Activated naive CD4-positive, alpha-beta T cell treated with Interleukin-2 at 50 U/mL for 16 hours (primary cell): Measurements from ENCODE around the gene NTNG2.

Source experiments
- DNase-seq: peaks from one replicate; pipeline ENCODE4 v3.0.0-alpha.2; 2020

Gene NTNG2

DNA sequence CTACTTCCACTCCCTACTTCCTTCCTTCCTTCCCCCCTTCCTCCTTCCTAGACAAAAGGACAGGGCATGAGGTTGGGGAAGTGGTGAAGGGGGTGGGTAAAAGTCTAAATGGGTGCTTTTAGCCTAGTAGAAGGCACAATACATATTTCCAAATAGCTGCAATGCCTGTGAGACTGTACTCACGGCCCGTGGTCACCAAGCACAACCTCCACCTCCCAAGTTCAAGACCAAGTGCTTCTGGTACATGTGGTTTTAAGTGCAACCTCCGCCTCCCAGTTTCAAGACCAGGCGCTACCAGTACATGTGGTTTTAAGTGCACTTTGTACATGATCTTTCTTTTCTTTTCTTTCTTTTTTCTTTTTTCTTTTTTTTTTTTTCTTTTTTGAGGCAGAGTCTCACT lies 14.5 kb upstream of the NTNG2 start:
- no peak for DNase-seq

DNA sequence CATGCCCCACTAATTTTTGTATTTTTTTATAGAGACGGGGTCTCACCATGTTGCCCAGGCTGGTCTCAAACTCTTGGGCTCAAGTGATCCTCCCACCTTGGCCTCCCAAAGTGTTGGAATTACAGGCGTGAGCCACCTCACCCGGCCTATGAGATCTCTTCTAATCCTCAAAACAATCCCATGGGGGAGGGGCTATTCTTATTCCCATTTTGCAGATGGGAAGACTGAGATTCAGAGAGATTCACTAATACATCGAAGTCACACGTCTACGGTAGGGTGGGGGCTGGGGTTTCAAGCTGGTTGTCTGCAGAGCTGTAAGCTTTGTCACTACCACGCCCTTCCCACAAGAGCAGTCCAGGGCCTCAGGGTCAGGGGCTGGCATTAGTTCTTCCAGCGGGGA lies 14.0 kb upstream of the NTNG2 start:
- no peak for DNase-seq

DNA sequence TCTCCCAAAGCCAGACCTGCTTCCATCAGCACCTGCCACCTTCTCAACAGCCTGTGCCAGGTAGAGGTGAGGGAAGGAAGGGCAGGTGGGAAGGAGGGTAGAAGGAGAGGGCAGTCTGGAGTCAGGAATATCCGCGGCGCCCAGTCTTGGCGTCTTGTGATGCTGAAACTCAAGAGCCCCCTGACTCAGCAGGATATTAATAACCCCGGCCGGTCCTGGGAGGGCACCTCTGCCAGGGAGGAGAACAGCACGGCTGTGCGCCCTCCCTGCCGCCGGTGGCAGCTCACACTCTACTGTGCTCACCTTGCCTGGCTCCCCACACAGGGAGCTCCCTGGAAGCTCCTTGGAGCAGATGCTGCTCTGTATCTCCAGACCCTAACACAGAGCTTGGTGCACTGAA lies 11.6 kb upstream of the NTNG2 start:
- no peak for DNase-seq

DNA sequence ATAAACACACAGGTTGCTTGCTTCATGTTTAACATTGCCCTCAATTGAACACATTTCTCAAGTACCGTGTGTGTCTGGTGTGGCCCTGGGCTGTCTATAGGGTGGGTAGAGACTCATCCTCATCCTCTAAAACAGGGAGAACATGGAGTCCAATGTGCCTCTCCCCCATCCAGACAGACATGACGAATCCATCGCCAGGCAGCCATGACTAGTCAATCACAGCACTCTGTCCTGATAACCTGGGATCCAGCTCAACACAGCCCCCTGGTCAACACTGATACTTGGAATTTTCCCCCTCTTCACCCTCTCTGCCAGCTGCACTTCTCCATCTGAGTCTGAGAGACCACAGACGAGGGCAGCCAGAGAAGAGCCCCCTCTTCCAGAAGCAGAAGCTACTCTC lies 10.7 kb upstream of the NTNG2 start:
- no peak for DNase-seq

DNA sequence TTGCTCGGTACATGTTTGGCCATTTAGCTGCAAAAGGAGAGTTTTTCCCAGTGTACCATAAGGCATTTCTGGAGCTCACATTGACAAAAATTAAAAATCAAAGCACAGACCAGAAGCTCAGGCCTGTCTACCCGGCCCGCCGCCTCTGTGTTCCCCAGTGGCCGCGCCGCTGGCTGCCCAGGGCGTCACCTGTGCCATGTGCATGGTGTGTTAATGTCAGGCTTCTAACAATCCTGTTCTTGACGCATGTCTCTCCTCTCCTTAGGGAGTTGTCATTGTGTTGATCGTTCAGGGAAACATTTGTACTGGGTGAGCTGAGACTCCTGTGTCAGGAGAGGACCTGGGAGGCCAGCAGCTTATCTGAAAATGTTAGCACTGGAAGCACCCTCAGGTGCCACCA lies 9.6 kb upstream of the NTNG2 start:
- DNase-seq: no peak

DNA sequence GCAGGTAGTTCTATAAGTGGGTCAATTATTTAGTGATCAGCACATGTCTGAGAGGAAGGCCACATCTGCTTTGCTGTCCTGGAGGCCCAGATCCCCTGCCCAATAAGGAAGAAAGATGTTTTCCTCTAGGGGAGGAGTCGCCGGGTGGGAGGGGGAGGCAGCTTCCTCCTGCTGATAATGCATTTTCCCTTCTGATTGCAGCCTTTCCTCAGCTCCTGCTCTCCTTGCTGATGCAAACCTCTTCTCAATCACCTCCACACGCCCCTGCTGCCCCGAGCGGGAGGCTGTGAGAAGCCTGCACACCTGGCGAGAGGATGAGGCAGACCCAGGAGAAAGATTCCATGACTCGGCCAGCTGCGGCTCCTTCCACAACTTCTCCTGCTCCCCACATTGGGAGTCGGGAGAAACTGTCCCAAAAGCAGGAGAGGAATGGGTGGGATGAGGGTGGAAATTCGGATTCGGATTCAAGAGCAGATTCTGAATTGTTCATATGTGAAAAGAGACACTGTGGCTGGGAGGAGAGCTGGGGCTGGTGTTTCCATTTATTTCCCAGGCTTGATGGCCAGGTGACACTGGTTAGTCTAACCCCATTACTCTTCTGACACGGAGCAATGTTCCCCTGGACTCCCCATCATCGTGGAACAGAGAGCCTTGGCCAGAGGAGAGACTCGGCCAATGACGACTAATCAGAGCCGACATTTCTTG lies 6.8 kb upstream of the NTNG2 start:
- no peak for DNase-seq

DNA sequence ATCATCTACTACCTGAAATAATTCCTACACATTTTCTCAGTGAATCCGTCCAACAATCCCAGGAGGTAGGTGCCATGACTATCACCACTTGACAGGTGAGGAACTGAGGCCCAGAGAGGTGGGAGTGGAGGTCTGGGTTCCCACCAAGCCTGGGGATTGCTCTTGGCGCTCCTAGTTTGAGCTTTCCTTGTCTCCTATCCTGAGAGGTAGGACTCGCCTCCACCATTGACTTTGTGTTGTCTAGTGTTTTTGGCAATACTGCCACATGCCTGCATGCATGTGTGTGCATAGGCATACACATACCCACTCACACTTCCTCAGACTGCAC lies 6.3 kb upstream of the NTNG2 start:
- DNase-seq: no peak

DNA sequence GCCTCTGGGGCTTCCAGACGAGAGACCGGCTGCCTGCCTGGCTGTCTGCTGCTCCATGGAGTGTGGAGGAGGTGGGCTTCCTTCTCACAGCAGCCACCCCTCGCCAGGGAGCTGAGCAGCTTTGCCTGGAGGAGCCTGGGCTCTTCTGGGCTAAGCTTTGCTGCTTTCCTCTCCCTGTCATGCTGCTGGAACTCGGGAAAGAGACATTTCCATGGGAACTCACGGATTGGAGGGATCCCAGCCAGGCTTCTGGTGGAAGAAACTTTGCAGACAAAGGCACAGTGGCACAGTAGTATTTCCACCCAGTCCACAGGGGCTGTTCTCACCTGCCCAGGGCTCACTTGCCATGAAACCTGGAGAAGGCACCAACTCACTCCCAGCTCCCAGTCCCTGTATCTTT lies 5.6 kb upstream of the NTNG2 start:
- DNase-seq: no peak

DNA sequence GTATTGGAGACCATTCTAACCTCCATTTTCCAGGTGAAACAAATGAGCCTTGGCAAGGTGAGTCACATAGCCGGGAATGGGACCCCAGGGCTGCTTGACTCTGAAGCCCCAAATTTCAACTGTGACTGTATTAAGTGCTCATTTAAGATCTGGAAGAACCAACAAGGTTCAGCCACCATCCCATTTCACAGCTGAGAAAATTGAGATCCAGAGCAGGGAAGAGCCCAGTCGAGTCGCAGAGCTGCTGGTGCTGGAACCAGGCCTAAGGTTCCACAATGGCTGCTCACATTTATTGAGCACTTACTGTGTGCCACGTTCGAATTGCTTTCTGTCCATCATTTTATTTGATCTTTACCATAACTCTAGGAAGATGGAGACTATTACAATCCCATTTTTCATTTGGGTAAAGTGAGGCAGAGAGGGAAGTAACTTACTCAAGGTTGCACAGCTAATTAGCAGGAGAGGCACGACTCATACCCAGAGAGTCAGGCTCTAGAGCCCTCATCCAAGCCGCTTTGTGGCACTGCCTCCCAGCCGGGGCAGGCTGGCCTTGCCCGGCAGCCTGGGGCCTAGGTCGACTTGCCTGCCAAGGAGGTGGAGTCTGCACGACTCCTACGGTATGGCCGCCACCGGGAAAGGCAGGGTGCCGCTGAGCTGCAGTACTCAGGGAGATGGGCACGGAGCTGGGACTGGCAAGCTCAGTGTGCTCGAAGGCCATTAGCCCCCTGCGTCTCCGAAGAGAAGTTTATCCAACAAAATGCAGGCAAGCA lies 4.3 kb upstream of the NTNG2 start:
- DNase-seq: no peak

DNA sequence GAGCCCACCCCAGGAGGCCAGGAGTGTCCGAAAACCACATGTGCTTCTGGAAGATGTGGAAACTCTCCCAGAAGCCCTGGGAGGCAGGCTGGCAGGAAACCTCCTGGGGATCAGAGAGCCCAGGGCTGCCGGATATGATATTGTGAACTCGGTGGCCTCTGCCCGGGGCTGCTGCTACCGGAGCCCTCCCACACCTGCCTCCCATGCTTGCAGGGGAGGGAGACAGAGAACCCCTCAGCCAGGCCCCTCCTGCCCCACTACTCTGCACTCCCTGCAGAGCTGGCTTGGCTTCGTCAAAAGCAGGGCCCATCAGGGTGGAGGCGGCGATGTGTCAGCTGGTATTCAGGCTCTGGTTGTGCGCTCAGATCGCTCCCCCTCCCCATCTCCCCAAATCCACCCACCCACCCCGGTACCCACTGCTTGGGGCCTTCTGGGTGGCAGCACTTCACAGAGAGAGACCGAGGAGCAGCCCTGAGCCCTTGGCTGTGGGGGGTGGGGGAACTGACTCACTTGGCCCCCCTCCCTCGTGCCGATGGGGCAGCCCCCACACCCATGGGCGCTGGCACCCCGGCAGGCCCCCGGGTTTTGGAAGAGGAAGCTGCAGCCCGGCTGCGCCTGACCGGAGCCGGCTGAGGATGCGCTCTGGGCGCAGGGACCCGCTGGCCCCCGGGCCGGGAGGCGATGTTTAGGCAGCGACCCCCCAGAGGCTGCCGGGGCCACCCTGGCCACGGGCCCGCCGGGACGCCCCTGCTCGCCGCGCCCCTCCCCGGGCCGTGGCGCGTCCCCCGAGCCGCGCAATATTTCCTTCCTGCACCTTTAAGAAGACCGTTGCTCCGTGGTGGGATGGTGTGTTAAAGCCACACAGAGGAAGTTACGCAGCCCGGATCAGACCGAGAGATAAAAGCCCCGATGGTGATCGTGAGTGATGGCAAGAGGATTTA lies 786 bp upstream of the NTNG2 start:
- peak; percentile 57 for DNase-seq

DNA sequence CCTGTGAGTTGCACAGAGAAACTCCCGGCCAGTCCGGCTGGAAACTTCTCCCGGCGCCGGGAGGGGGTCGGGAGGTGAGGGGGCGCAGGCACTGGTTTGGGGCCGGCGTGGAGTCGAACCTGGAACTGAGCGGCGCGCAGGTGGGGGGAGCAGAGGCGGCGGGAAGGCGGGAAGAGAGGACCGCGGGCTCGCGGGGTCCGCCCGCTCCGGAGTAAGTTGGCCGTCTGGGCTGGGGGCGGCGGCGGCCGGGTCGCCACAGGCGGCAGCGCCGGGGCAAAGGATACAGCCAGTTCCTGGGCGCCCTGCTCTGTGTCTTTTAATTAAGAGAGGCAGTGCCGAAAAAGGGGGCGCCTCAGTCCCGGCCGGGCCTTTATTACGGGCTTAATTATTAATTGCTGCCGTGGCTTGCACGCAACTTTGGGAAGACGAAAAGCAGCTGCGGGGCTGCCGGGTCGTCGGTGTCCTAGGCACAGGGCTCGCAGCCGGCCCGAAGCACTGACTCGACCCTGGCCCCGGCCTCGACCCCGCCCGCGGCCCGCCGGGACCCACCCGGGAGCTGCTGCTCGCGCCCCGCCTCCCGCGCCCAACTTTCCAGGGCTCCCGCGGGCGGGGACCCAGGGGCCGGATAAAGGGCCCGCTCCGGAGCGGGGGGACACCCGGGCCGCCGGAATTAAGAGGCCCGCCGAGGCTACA lies 1.1 kb downstream of the NTNG2 start:
- no peak for DNase-seq

DNA sequence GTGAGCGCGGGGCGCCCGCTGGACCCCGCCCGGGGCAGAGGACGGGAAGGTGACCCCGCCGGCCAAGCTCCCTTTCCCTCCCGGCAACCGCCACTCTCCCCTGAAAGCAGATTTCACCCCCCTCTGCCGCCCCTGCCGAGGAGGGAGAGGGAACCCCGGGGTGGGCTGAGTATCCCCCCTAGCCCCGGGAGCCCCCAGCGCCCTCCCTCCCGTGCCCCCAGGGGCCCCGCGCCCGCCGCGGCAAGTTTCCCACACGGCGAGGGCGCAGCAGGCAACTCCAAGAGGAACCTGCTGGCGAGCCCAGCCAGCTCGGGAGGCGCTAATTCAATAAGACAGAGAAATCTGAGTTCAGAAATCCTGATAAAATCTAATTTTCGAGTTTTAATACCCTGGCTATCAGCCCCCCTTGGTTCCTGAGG lies 1.6 kb downstream of the NTNG2 start:
- no peak for DNase-seq

DNA sequence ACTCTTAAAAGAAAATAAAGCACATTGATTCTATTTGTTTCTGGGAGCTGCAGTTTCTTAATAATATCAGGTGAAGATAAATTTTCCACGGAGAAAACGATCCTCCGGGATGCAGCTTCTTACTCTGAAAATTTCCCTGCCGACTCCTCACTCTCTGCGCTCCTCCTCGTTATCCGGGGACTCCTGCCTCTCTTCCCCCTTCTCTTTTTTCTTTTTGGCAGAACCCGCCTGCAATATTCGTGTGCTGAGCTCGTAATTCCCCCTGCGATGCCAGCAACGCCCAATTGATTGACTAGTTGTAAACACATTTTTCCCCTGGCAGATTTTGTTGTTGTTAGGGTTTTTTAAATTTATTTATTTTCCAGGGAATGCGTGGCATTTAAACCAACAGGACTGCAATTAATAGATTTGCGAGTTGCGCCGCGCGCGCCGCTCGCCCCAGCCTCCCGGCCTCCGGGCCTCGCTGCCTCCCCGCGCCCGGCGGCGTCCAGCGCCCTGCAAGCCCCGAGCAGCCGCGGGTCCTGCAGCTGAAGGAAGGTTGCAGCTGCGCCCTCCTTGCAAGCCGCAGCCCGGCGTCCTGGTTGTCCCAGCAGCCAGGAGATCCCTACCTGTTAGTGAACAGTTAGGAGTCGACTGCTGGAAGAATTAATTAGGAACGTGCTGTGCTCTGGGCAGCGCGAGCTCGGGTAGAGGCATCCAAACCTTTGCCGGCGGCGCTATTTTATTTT lies 2.2 kb downstream of the NTNG2 start:
- no peak for DNase-seq

DNA sequence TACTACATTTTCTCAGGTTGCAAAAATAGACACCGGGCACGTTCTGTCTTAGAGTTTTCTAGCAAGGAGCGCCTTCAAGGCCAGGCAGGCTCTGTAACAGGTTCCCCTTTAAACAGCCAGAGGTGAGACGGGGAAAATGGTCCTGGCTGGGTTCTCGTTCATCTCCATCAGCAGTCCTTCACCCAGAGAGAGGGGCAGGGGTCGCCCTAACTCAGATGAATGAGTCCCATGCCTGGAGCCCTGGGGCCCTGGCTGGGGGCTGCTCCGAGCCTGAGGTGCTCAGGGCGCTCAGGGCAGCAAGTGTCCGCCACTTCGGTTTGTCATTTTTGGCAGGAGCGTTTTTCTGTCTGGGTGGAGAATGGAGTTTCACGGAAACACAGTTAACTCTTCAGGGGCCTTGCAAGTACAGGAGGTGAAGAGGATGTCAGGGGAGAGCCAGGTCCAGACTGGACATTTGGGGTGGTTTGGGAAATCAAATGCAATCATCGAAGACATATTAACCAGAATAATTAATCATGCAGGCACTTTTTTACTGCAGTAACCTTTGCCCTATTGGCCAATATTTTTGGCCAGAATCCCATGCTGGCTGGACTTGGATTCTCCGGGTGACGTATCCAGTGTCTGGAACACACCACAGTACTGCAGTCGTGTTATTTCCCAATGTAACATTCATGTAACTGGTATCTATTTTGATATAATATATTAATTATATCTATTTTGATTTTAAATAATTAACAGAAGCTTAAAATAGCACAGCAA lies 2.9 kb downstream of the NTNG2 start:
- DNase-seq: no peak

DNA sequence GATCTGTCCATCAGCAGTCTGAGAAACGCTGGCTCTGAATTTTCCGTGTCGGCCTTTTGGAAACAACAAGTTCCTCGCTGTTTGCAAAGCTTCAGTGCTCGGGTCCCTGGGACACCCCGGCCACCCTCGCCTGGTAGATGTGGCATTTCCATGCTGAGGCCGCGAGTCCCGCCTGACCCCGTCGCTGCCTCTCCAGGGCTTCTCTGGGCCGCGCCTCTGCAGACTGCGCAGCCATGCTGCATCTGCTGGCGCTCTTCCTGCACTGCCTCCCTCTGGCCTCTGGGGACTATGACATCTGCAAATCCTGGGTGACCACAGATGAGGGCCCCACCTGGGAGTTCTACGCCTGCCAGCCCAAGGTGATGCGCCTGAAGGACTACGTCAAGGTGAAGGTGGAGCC lies 4.7 kb downstream of the NTNG2 start:
- no peak for DNase-seq

DNA sequence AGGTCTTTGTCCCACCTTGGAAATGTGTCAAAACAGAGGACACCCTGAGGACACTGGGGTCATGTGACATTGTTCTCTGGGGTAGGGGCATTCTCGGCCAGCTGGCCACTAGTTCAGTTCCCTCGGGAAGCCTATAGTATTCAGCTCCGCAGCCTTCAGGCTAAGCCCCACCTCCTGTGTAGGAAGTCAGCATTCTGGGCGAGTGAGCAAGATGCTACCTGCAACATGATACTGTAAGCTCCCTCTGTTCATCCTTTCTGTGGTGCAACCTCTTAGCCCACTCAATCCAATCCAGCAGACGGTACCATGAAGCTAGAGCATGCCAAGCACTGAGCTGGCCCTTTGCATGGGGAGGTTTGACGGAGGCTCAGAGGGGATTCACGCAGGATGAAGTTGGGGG lies 5.3 kb downstream of the NTNG2 start:
- no peak for DNase-seq

DNA sequence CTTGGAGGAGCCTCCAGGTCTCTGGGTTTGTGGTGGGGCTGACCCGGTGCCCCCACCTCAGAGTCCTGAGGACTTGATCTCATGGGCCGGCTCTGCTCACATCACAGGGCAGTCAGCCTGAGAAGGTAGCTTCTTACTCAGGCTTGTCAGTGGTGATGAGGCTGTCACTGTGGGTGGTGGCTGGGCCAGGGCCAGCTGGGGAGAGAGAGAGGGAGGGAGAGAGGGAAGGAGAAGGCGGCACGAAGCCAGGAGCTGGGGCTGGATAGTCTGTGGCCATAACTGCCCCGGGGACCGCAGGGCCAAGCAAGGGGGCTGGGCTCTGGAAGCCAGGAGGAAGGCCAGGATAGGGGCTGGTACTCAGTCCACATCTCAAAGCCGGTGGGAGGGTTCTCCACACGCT lies 6.5 kb downstream of the NTNG2 start:
- no peak for DNase-seq

DNA sequence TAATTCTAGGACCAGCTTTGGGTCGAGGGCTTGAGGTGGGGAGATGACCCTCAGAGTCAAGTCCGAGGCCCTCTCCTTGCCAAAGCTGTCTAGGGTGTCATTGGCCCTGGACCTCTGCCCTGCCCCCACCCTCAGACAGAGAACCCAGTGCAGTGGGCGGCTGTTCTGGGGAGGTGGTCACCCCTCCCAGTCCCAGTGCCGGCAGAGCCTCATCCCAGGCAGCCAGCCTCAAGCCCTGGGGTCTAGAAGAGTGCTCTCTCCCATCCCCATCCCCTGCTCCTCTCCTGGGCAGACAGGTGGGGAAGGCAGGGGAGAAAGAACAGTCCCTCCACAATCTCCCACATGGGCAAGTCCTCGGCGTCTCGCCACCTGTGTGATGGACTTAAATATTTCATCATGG lies 7.0 kb downstream of the NTNG2 start:
- DNase-seq: no peak

DNA sequence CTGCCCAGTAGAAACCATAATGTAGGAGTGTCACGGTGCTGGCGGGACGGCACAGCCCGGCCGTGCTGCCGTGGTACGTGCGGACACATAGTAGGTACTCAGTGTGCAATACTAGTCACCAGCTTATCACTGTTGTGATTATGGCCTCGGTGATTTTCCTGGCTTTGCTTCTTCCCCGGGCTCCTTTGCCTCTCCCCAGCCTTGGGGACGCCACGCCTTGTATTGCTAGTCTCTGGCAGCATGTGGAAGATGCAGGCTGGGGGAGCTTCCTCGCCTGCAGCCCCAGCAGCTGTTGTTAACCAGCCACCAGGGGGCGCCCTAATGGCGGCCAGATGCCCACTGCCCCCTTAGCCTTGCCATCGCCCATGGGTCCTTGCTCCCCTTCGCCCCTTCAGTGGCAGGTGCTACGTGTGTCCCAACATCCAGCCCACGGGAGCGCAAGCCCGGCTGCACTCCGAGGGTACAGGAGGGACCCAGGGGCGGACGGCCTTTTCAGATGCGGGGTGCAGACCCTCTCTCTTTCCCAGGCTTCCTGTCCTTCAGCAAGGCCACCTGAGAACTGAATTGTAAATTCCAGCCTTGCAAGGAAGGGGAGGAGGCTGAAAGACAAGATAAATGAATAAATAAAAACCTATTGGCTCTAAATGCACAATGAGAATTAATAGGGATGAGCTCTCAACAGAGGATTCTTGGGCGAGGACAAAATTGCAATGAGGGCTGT lies 8.0 kb downstream of the NTNG2 start:
- peak; percentile 61 for DNase-seq

DNA sequence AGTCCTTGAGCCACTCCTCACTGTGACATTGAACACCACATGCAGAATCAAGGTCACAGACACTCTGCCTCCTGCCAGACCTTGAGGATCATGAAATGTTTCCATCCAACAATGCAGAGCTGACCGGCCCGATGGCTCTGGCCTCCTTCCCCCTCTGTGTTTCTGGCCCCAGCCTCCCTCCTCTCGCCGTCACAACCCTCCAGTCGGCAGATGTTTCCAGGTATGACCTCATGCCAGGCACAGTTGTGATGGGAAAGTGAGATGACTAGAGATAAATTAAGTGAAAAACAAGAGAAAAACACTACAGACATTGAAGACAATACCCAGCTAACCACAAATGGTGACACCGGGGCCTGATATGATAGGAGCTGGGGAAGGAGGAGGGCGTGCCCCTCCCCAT lies 9.8 kb downstream of the NTNG2 start:
- DNase-seq: no peak

DNA sequence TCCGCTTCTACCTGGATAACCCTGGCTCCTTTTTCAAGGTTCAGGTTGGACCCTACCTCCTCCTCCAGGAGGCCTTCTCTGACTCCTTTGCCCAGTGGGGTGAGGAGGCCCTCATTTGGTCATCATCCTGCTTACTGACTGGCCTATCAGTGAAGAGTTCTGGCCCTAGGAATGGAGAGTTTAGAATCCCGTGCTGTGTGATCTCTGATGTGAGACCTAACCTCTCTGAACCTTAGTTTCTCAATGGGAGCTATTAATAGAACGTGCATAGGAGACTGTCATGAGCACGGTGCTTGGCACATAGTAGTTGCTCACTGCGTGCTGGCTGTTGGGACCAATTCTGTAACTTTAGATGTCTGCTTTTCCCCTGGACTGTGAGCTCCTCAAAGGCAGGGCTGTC lies 10.3 kb downstream of the NTNG2 start:
- no peak for DNase-seq
